HS-5 (cell line): ENCODE measurements around the gene SAP30.

Experiments used
- DNase-seq: peaks from one replicate; pipeline ENCODE4 v3.0.0-alpha.2; 2012; ENCODE audit warnings: low read depth

Gene SAP30

DNA sequence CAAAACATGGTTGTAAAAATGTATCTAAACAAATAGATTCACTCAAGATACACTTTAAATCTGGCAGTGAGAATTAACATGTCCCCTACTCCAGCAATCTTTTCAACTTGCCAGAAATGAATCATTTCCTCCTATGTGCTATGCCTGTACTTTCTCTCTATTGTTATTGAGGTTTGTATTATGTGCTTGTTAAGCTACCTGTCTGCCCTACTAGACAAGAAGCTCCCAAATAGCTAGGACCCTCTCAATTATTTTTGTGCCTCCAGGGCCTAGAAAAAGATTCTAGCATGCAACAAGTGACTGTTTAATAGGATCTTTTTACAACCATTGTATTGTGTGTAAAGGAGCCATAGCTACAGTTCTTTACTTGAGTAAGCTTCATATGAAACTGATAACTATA is 3.5 kb upstream of the SAP30 start:
- no peak for DNase-seq

DNA sequence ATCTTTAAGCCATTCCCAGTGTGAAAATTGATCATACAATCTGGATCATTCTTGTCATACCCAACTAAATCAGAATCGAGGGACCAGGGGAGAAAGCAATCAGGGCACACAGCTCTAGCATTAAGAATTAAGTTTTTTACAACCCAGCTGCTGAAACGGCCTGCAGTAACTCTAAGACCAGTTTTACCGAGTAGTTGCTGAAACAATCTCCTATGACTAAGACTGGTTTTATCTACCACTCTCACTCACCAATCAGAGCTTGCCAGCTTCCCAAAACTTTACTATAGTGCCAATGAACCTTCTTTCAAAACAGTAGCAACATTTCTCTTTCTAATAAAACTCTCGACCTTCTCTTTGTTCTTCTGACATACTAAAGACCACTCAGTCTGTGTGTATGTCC is 2.8 kb upstream of the SAP30 start:
- no peak for DNase-seq

GRCh38 chr4:173370130-173370476 is 651 bp upstream of the SAP30 start:
- DNase-seq, result no peak

DNA sequence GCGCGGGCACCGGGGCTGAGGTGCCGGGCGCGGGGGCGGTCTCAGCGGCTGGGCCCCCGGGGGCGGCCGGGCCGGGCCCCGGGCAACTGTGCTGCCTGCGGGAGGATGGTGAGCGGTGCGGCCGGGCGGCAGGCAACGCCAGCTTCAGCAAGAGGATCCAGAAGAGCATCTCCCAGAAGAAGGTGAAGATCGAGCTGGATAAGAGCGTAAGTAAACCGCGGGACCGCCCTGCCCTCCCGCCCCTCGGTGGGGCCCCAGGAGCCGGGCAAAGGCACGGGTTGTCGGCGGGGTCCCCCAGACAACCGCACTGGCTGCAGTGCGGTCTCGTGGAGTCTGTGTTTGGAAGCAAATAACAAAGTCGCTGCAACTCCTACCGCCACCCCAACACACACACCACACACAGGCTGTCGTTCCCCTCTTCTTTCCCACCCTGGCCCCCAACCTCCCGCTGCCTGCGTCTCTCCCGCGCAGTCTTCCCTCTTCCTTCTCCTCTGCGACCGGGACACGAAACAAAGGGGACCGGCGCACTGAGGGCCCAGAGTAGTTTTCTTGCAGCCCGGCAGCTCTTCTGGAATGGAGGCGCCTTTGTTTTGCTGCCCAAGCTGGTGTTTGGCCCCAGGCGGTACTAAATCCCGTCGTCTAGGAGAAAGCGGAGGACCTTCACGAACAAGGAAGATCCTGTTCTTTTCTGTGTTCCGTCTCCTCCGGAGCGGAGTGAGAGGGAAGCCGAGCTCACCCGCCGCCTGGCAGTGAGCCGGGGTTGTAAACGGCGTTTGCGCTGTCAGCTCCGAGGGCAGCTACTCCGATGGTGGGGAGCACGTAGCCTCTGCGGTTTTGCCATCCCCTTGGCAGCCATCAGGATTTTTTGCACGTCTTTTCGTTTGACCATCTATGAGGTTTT is 788 bp downstream of the SAP30 start:
- DNase-seq, result peak; percentile 51

DNA sequence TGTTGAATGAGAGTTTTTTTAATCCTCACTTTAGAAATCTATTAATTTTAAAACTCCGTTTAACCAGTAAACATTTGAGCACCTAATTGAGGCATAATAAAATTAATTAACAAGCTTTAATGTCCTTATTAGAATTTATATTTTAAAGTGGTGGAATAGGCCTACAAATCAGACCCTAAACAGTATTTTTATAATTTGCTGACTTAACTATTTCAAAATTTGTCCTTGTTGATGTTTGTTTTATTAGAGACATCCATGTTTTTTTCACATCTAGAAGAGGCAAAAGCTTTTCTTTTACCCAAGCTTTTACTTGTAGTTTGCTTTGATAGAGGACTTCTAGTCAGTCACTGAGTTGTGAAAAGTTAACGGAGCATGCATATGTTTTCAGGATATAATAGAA is 3.8 kb downstream of the SAP30 start:
- DNase-seq, result no peak

DNA sequence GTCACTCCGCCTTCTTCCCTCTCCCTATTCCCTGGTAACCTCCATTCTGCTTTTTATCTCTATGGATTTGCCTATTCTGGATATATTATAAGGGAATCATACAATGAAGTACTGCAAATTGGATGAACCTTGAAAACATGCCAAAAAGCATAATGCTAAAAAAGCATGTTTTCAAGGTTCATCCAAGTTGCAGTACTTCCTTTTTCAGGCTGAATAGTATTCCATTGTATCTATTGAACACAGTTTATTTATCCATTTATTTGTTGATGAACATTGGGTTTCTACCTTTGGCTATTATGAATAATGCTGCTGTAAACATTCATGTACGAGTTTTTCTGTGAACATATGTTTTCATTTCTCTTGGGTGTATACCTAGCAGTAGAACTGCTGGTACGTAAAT is 9.2 kb downstream of the SAP30 start:
- no peak for DNase-seq

DNA sequence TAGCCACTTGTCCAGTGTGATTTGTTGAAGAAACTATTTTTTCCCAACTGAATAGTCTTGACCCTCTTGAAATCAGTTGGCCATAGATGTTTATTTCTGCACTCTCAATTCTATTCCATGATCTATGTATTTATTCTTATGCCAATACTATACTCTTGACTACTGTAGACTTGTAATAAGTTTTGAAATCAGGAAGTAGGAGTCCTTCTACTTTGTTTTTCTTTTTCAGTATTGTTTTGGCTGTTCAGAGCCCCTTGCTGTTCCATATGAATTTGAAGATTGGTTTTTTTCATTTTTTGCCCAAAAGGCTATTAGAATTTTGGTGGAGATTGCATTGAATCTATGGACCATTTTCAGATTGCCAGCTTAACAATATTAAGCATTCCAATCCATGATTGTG is 10.2 kb downstream of the SAP30 start:
- no peak for DNase-seq

GRCh38 chr4:173381610-173382009 is 10.9 kb downstream of the SAP30 start:
- DNase-seq, result no peak

GRCh38 chr4:173382349-173382748 is 11.6 kb downstream of the SAP30 start:
- no peak for DNase-seq

DNA sequence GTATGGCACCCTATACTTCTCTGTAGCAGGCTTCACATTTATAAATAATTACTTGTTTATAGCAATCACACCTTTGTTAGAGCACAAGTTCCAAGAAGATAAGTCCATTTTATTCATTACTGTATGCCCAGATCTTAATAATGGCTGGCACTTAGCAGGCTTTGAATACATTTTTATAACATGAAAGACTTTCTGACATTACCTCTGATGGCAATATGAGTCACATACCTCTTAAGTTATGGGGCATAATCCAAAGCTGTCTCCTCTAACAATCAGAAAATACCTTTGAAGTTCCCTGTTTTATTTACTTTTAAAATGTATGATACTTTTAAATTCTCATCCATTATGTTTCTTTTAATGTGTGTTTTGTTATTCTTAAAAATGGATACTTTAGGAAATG is 16.0 kb downstream of the SAP30 start:
- no peak for DNase-seq

DNA sequence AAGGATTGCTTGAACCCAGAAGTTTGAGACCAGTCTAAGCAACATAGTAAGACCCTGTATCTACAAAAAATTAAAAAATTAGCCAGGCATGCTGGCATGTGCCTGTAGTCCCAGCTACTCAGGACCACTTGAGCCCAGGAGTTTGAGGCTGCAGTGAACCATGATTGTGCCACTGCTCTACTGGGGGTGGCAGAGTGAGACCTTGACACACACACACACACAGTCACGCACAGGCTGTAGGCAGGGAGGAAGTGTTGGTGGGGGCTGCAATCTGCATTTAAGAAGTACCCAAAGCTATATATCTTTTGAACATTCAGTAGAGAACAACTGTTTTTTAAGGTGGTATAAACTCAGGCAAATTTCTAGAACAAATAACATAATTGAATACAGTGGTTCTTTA is 20.9 kb downstream of the SAP30 start:
- no peak for DNase-seq

GRCh38 chr4:173397604-173398003 is 26.9 kb downstream of the SAP30 start:
- no peak for DNase-seq

- DNase-seq, result no peak
These were observed 27.5 kb downstream of the SAP30 start for GRCh38 chr4:173398220-173398619.

DNA sequence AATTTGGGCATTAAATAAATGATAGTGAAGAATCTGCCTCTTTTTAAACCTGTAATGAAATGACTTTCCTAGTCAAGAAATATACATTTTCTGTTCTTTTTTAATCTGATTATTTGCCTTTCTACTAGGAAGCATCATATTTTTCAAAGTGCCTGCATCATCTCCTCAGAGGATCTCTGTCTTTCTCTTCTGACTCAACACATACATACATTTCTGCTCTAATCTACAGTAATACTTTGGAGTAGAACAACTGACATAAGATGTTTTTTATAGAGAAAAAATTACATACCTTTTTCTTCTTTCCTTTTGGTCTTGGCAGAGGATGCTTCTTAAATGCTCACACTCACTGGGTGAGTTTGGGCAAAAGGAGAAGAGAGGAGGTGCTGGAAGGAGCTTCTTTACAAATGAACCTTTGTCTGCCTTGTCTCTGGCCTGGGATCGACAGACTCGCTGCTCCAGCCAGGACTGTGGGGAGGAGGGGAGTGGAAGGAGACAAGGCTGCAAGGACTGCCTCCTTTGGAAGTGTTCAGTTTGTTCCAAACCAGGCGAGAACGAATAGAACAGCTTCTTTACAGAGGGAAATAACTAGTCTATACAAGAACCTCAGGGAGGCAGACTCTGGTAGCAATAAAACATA is 28.1 kb downstream of the SAP30 start, which contains the start of gene SCRG1:
Gene SCRG1 (minus strand): TSS at position 338 of the 637 bp plus-strand sequence. CDS start 7,702 bp downstream, outside the sequence.
- no peak for DNase-seq

- DNase-seq, result no peak
These were observed 30.3 kb downstream of the SAP30 start for GRCh38 chr4:173401063-173401462.

DNA sequence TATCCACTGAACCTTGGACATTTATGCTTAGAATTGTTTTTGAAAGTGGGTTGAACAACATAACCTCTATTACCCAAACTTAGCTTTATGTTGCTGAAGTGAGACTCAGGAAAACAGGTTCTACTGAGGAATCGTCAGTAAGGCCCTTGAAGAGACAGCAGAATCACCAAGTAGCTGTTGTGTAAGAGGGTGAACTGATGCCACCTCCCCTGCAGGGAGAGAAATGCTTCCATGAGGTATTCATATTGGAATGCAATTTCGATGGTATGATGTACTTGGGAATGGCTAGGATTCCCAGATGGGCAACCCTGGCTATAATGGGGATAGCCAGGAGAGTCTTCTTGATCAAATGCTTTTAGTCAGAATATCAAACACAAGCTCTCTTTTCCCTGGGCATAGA is 32.3 kb downstream of the SAP30 start:
- no peak for DNase-seq

DNA sequence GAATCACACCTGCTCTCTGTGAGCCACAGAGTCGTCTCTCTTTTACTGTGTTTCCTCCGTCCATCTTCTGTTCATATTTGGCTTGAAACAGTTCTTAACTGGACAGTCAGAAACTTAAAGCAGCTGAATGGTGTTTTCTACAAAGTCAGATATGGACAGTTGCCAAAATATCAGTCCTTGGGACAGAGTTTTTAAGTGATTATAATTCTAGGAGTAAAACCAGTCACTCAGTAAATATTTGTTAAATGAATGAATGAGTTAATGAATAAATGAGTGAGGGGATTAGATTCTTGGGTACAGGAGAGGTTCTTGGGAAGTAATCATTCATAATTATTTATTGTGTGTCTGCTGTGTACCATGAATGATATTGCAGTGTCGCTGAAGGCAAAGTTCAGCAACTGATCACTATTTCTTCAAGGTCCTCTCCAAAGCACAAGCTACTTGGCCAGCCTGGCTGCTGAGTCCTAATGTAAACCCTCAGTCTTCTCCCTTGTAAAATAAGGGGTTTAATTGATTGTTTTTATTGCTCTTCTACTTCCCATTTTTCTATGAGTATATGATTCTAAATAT is 33.6 kb downstream of the SAP30 start:
- DNase-seq, result no peak

GRCh38 chr4:173405840-173406606 is 35.3 kb downstream of the SAP30 start:
- no peak for DNase-seq

DNA sequence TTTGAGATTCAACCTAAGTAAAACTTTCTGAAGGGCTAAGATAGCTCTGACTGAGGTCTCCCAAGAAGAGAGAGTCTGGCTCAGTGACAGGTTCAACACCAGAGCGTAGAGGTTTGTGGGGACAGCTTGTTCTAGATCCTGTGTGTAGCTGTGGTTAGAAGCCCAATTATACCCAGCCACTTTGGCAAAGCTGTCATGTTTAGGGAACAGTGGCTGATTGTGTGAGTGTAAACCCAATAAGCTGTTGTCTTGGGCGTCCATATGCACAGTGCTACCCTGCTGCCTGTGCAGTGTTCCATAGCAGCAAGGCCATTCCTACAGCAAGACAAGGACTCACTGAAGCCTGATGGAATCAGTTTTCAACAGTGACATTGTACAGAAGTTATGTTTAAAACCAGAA is 39.3 kb downstream of the SAP30 start:
- no peak for DNase-seq

- DNase-seq, result no peak
These were observed 40.4 kb downstream of the SAP30 start for GRCh38 chr4:173411106-173411693.

- DNase-seq, result no peak
These were observed 42.3 kb downstream of the SAP30 start for GRCh38 chr4:173413036-173413435.

DNA sequence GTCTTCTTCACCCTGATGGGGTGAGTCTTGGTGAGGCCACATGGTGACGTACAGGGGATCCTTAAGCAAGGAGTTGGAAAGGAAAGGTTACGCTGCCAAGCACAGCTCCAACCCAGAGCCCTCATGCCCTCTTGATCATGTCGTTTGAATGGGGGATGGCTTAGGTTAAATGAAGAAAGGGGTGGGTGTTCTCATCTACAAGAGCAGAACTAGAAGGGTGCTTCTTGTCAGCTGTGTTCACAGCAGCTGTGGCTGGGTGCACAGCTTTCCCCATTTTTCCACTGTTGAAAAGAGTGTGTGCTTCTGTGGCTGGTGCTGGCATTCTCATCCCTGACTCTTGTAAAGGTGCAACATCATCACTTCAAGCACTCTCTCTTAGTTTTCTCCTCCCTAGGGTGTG is 43.7 kb downstream of the SAP30 start:
- DNase-seq, result no peak
